Esophagus (tissue), 2 donors: ENCODE results near the gene OR14C36. TPM values are rescaled to one million over a fixed set of nuclear protein-coding genes. Genes with fewer than 3 reads are reported as not detected.
"Not testable (repeated sequence)": the region's sequence is repeated elsewhere in the genome, so short reads cannot be mapped to it uniquely, and the experiment has no call there.

Experiments used
- H3K27ac ChIP-seq, 2 donors: one replicate each; pipeline ENCODE4 v1.5.1; 2013; ENCODE audit warnings: low read depth in 2 of 2, mild to moderate bottlenecking in 2 of 2, inconsistent platforms in 1 of 2, low read length in 1 of 2, moderate library complexity in 1 of 2
- H3K27me3 ChIP-seq, 2 donors: one replicate each; pipeline ENCODE4 v1.6.1; 2013; ENCODE audit warnings: low read length in 2 of 2, control low read depth in 1 of 2, mild to moderate bottlenecking in 1 of 2; ENCODE audit not compliant: insufficient read depth in 2 of 2, control insufficient read depth in 1 of 2
- H3K36me3 ChIP-seq, 2 donors: one replicate each; pipeline ENCODE4 v1.6.1; 2013; ENCODE audit warnings: low read length in 1 of 2; ENCODE audit not compliant: control insufficient read depth in 2 of 2, insufficient read depth in 2 of 2
- H3K4me1 ChIP-seq, 2 donors: one replicate each; pipeline ENCODE4 v1.6.1; 2013; ENCODE audit warnings: low read length in 1 of 2; ENCODE audit not compliant: control insufficient read depth in 2 of 2, insufficient read depth in 2 of 2
- H3K4me3 ChIP-seq, 2 donors: one replicate each; pipeline ENCODE4 v1.5.1; 2013; ENCODE audit warnings: low read length in 2 of 2, mild to moderate bottlenecking in 2 of 2, low read depth in 1 of 2, moderate library complexity in 1 of 2
- H3K9me3 ChIP-seq, 2 donors: one replicate each; pipeline ENCODE4 v1.6.1; 2013; ENCODE audit warnings: mild to moderate bottlenecking in 2 of 2, low read depth in 1 of 2, low read length in 1 of 2, moderate library complexity in 1 of 2; ENCODE audit not compliant: control insufficient read depth in 2 of 2, insufficient read depth in 1 of 2
- WGBS, 2 donors: extraction: QIAGEN DNeasy Blood & Tissue Kit; methylation state at CpG; one replicate each; pipeline ENCODE4 v1.1.7; 2013; 5-methylcytosine and 5-hydroxymethylcytosine counted together
- polyA plus RNA-seq, 2 donors: library from polyadenylated mRNA; stranded (reverse); fragments of 200-250 nt; gene quantifications; one replicate each; pipeline ENCODE4 v1.2.3, GENCODE V29; 2013
- donor health status: healthy with polysubstance abuse.
- donor health status: Bipolar disorder and iron deficiency.

OR14C36 gene
- polyA plus RNA-seq = not detected

GRCh38 chr1:248348475-248348874, at the start of gene OR14C36:
Gene OR14C36 (plus strand): TSS chr1:248348775. CDS start chr1:248348775, 0 bp downstream.
- peaks cover 0 to 3% of the 10 kb centered on the region in 2 donors for H3K9me3 ChIP-seq
- H3K36me3 ChIP-seq = no peaks in the 10 kb centered on the region
- no peak within 1 kb of the TSS for H3K27ac ChIP-seq
- no peak within 1 kb of the TSS for H3K4me3 ChIP-seq
- H3K27me3 ChIP-seq = no peaks in the 10 kb centered on the region
- 66 to 74% methylated on average over 4 of the region's 4 CpGs for WGBS, 2 donors
- no peaks in the 10 kb centered on the region for H3K4me1 ChIP-seq

- Histone ChIP-seq H3K27ac (no peak within 1 kb of the TSS), H3K27me3 (no peaks in the 10 kb centered on the region), H3K36me3 (no peaks in the 10 kb centered on the region), H3K4me1 (no peaks in the 10 kb centered on the region), H3K9me3 (peaks cover 0 to 5% of the 10 kb centered on the region in 2 donors), H3K4me3 (no peak within 1 kb of the TSS)
- WGBS, 2 donors = 81 to 90% methylated on average over 1 of the region's 1 CpG
Observed at GRCh38 chr1:248303324-248303723, 45.3 kb upstream of the OR14C36 start, which contains the start of gene OR2T12. Gene OR2T12 (minus strand): TSS chr1:248303424. CDS start chr1:248295578, 7,846 bp downstream.

DNA sequence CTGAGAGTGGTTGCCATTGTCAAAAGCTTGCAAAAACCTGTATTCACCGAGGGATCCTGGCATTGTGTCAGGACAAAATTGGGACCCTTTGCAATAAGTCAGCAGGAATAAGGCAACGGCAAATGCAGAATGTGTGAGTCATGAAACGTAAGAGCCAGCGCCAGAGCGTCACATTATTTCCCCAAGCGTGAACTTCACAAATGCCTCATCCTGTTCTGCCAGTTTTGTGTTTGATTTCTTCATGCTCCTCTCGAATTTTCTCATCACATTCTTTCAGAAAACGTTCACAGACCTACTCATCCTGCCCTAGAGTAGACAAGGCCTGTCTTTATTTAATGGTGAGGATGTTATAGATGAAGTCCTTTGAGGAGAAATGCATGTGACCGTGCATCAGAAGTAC, 42.9 kb upstream of the OR14C36 start:
- WGBS, 2 donors = 74% methylated on average over 9 of the region's 9 CpGs
- H3K27me3 ChIP-seq, H3K4me1 ChIP-seq, H3K4me3 ChIP-seq, H3K36me3 ChIP-seq, H3K27ac ChIP-seq, H3K9me3 ChIP-seq: not testable (repeated sequence)

DNA sequence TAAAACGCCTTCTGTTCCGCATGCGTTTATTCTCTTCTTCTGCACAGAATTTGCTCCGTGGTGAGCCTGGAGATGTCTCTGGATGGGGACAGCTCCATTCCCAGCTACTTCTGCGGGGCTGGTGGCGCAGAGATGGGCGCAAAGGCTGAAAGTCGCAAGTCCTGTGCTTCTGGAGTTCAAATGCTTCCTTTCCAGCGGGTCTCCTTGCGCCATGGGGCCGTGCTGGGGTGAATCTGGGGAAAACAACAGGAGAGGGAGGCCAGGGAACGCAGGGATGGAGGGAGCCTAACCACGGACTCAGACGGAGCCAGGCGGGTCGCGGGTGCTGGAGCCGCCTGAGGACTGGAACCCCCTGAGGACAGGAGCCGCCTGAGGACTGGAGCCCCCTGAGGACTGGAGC, 42.5 kb upstream of the OR14C36 start:
- Histone ChIP-seq H3K27ac (no peak overlapping the region), H3K27me3 (no peaks in the 10 kb centered on the region), H3K36me3 (no peaks in the 10 kb centered on the region), H3K4me3 (no peak overlapping the region), H3K9me3 (peaks cover 0 to 5% of the 10 kb centered on the region in 2 donors), H3K4me1 (no peaks in the 10 kb centered on the region)
- WGBS, 2 donors = 87 to 89% methylated on average over 19 of the region's 19 CpGs

DNA sequence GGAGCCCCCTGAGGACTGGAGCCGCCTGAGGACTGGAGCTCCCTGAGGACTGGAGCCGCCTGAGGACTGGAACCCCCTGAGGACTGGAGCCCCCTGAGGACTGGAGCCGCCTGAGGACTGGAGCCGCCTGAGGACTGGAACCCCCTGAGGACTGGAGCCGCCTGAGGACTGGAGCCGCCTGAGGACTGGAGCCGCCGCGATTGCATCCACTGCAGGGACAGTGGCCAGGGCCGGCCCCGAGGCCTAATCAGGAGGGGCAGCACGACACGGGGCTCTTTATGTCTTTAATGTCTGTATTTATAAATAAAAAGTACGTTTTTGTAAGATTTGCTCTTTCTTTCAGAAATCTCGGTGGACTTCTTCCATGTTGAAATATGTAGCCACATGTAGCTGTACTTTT, 41.8 kb upstream of the OR14C36 start:
- H3K4me3 ChIP-seq, H3K4me1 ChIP-seq, H3K9me3 ChIP-seq, H3K36me3 ChIP-seq, H3K27me3 ChIP-seq, H3K27ac ChIP-seq: not testable (repeated sequence)
- 82 to 83% methylated on average over 13 to 15 of the region's 15 CpGs for WGBS, 2 donors

GRCh38 chr1:248316796-248317195, 31.8 kb upstream of the OR14C36 start:
- Histone ChIP-seq H3K9me3 (peaks cover 0 to 8% of the 10 kb centered on the region in 2 donors), H3K27me3 (no peaks in the 10 kb centered on the region), H3K4me1 (no peaks in the 10 kb centered on the region), H3K27ac (no peak overlapping the region), H3K4me3 (no peak overlapping the region), H3K36me3 (no peaks in the 10 kb centered on the region)
- 87 to 90% methylated on average over 11 of the region's 11 CpGs for WGBS, 2 donors

DNA sequence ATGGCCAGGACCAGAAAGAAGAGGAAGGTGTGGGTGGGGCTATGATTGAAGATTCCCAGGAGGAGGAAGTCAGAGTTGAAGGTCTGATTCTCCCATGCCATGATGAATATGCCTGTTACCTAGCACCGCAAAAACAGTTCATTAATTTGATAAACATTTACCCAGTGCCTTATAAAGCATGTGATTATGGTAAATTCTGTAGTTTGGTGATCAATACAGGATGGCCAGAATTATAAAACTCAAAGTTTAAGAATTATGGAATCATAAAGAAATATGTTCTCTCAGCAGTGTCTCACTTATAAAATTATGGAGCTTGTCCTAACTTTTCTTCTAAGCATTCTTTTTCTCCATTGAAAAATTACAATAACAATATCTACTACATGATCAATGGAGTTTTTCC, 24.1 kb upstream of the OR14C36 start, which contains the start of gene OR2M7:
Gene OR2M7 (minus strand): TSS at position 101 of the 400 bp plus-strand sequence. CDS start 0 bp downstream, at position 101.
- Histone ChIP-seq H3K27ac (no peak within 1 kb of the TSS), H3K4me1 (no peaks in the 10 kb centered on the region), H3K36me3 (no peaks in the 10 kb centered on the region), H3K4me3 (no peak within 1 kb of the TSS), H3K9me3 (no peaks in the 10 kb centered on the region), H3K27me3 (no peaks in the 10 kb centered on the region)
- 84 to 96% methylated on average over 1 of the region's 1 CpG for WGBS, 2 donors

GRCh38 chr1:248343451-248343850, 5.1 kb upstream of the OR14C36 start:
- Histone ChIP-seq H3K27ac (no peak overlapping the region), H3K4me3 (no peak overlapping the region), H3K9me3 (no peaks in the 10 kb centered on the region), H3K4me1 (no peaks in the 10 kb centered on the region), H3K36me3 (no peaks in the 10 kb centered on the region), H3K27me3 (no peaks in the 10 kb centered on the region)
- WGBS, 2 donors = 41 to 46% methylated on average over 3 of the region's 3 CpGs

GRCh38 chr1:248359415-248359814, 10.8 kb downstream of the OR14C36 start:
- Histone ChIP-seq H3K27me3 (no peaks in the 10 kb centered on the region), H3K27ac (no peak overlapping the region), H3K9me3 (peaks cover 3 to 8% of the 10 kb centered on the region in 2 donors), H3K36me3 (no peaks in the 10 kb centered on the region), H3K4me1 (no peaks in the 10 kb centered on the region), H3K4me3 (no peak overlapping the region)
- whole genome bisulfite sequencing, 2 donors = 71 to 75% methylated on average over 3 of the region's 3 CpGs

DNA sequence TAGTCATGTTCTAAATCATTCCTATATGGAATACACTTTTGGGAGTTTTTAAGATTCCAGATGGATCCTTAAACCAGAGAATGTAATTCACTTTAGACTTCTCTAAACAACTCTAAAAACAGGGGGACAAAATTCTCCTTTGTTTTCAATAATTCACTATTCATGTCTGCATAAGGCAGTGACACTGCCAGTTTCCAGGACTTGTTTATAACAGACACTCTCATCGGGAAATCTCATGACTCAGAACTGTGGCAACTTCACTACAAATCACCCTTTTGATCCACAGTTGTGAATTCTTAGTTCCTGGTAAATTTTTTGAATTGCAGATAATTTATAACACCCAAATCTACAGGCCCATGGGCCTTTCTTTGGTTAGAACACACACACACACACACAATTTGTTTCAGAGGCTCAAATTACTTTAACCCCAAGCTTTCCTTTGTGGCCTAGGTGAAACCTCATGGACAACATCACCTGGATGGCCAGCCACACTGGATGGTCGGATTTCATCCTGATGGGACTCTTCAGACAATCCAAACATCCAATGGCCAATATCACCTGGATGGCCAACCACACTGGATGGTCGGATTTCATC, 12.6 kb downstream of the OR14C36 start, which contains the start of gene OR2T4:
Gene OR2T4 (plus strand): TSS at position 545 of the 595 bp plus-strand sequence. CDS start 0 bp downstream, at position 545.
- H3K4me1 ChIP-seq = no peaks in the 10 kb centered on the region
- no peak within 1 kb of the TSS for H3K4me3 ChIP-seq
- 49 to 51% methylated on average over 3 of the region's 3 CpGs for WGBS, 2 donors
- no peaks in the 10 kb centered on the region for H3K27me3 ChIP-seq
- H3K9me3 ChIP-seq = peaks cover 3 to 8% of the 10 kb centered on the region in 2 donors
- peak within 1 kb of the TSS in 1 of 2 donors; percentile 10 for H3K27ac ChIP-seq
- no peaks in the 10 kb centered on the region for H3K36me3 ChIP-seq
